GM10248 (cell line): ENCODE measurements around the gene SBK2.

Source experiments
- CTCF ChIA-PET: fragments of 300-600 bp; sonication (Branson Sonifier 250); formaldehyde crosslinking; extraction: SDS; loops from one replicate; lab custom pipeline; 2021; ENCODE audit warnings: antibody characterized with exemption; lab: Yijun Ruan, JAX
- POLR2A ChIA-PET: fragments of 350-650 bp; sonication (Branson Sonifier 250); formaldehyde crosslinking; extraction: SDS; loops from one replicate; lab custom pipeline; 2020; ENCODE audit warnings: antibody characterized with exemption; lab: Yijun Ruan, JAX
- DNase-seq: peaks from one replicate; pipeline ENCODE4 v3.0.0; 2012; ENCODE audit errors: extremely low spot score
- CTCF ChIP-seq: IDR thresholded peaks from 2 replicates; pipeline ENCODE4 v1.5.1; 2012; ENCODE audit warnings: mild to moderate bottlenecking, low read depth; ENCODE audit errors: extremely low read depth, missing control alignments, control extremely low read depth

SBK2 gene

GRCh38 chr19:55528030-55528803, 8.7 kb downstream of the SBK2 start:
- ChIA-PET POLR2A (no interaction called here), CTCF (no interaction called here)
- no peak for TF ChIP-seq CTCF
- DNase-seq: no peak

GRCh38 chr19:55527197-55528029, 9.5 kb downstream of the SBK2 start:
- ChIA-PET POLR2A (no interaction called here), CTCF (interaction anchor here (1.9 to 2.2 kb wide), 2 partner anchors 23 to 104 kb away, joined by 6 to 7 read pairs; no protein-coding TSS in a partner anchor)

GRCh38 chr19:55526216-55527196, 10.4 kb downstream of the SBK2 start:
- CTCF ChIA-PET: interaction anchor here (0.6 to 2.2 kb wide), 4 partner anchors 9 to 105 kb away, joined by 3 to 7 read pairs (median 4); no protein-coding TSS in a partner anchor
- no peak for TF ChIP-seq CTCF
- DNase-seq: no peak
- POLR2A ChIA-PET: interaction anchor here (0.5 kb wide), 1 partner anchor 98 kb away, joined by 8 read pairs; the partner anchor contains the start of gene ZNF784

More at GRCh38 chr19:55527197-55528029, 9.5 kb downstream of the SBK2 start:
- no peak for TF ChIP-seq CTCF
- no peak for DNase-seq

- no peak for TF ChIP-seq CTCF
- ChIA-PET CTCF (interaction anchor here (1.6 to 2.2 kb wide), 3 partner anchors 8 to 106 kb away, joined by 3 to 7 read pairs (median 6); no protein-coding TSS in a partner anchor), POLR2A (interaction anchor here (0.5 kb wide), 1 partner anchor 99 kb away, joined by 8 read pairs; the partner anchor contains the start of gene ZNF784)
- DNase-seq: no peak
These were observed 11.4 kb downstream of the SBK2 start for GRCh38 chr19:55525289-55526101.

- TF ChIP-seq CTCF: no peak
- ChIA-PET POLR2A (no interaction called here), CTCF (interaction anchor here (1.3 kb wide), 1 partner anchor 111 kb away, joined by 11 read pairs; no protein-coding TSS in a partner anchor)
- no peak for DNase-seq
These were observed 16.1 kb downstream of the SBK2 start for GRCh38 chr19:55520691-55521292.
